Aorta (tissue), 5 donors: ENCODE results near the gene CDH23. TPM values are rescaled to one million over a fixed set of nuclear protein-coding genes. Genes with fewer than 3 reads are reported as not detected.
A peak's percentile ranks its signal among the peaks of the same experiment; 100 is the strongest.

ENCODE experiments used
- ATAC-seq: fragments of 200-7000 bp; cut with Tn5 transposase; one replicate; pipeline ENCODE4 v1.9.1; 2022; ENCODE audit warnings: moderate library complexity; ENCODE audit not compliant: low FRiP score
- DNase-seq, 2 donors: peaks; one replicate each; pipeline ENCODE4 v3.0.0-alpha.2; 2020
- H3K27ac ChIP-seq, 2 donors: one replicate each; pipeline ENCODE4 v1.5.1; 2013; ENCODE audit warnings: low read length in 2 of 2, mild to moderate bottlenecking in 2 of 2, moderate library complexity in 2 of 2, control low read depth in 1 of 2, inconsistent platforms in 1 of 2, low read depth in 1 of 2
- H3K27me3 ChIP-seq, 2 donors: one replicate each; pipeline ENCODE4 v1.6.1; 2013; ENCODE audit warnings: control low read depth in 1 of 2, low read length in 1 of 2, mild to moderate bottlenecking in 1 of 2, moderate library complexity in 1 of 2; ENCODE audit not compliant: insufficient read depth in 2 of 2, control insufficient read depth in 1 of 2
- H3K36me3 ChIP-seq, 2 donors: one replicate each; pipeline ENCODE4 v1.6.1; 2013; ENCODE audit warnings: control low read depth in 1 of 2, low read length in 1 of 2, mild to moderate bottlenecking in 1 of 2; ENCODE audit not compliant: insufficient read depth in 2 of 2, control insufficient read depth in 1 of 2
- H3K4me1 ChIP-seq, 2 donors: one replicate each; pipeline ENCODE4 v1.6.1; 2013; ENCODE audit warnings: low read length in 2 of 2, control low read depth in 1 of 2, mild to moderate bottlenecking in 1 of 2, moderate library complexity in 1 of 2; ENCODE audit not compliant: insufficient read depth in 2 of 2, control insufficient read depth in 1 of 2
- H3K4me3 ChIP-seq, 2 donors: one replicate each; pipeline ENCODE4 v1.5.1; 2013; ENCODE audit warnings: low read length in 2 of 2, control low read depth in 1 of 2, mild to moderate bottlenecking in 1 of 2
- H3K9me3 ChIP-seq: one replicate; pipeline ENCODE4 v1.6.1; 2013; ENCODE audit warnings: mild to moderate bottlenecking, low read length; ENCODE audit not compliant: control insufficient read depth
- WGBS, 2 donors: extraction: QIAGEN DNeasy Blood & Tissue Kit; methylation state at CpG; one replicate each; pipeline ENCODE4 v1.1.7; 2013; 5-methylcytosine and 5-hydroxymethylcytosine counted together
- intact Hi-C, 2 donors: fragments of 100-400 bp; cut with DNase I; formaldehyde crosslinking; loops; one replicate each; pipeline versions ENCODE4 v1.14.2 to v1.15.0; 2022
- polyA plus RNA-seq, 2 donors: library from polyadenylated mRNA; stranded (reverse); fragments of 200-250 nt; gene quantifications; one replicate each; pipeline ENCODE4 v1.2.3, GENCODE V29; 2013
- total RNA-seq, 2 donors: library from RNA; stranded (reverse); fragmentation: NEBNext Ultra II Directional; extraction: Animal tissue kit (Norgen Biotek cat#: 25700); gene quantifications; one replicate each; pipeline ENCODE4 v1.2.1, GENCODE V29; 2021
- donor health status: healthy with polysubstance abuse.
- donor health status: Bipolar disorder and iron deficiency.
- donor health status: DM: no; HTN: no; CAD: no.
- donor health status: DM: no; HTN: no; CAD: no.
- donor health status: DM: yes; HTN: yes; CAD: no.

Gene CDH23
- total and polyA plus RNA-seq, 4 donors = 0.50 to 16.6 (median 7.3) TPM

- H3K27ac ChIP-seq = no peak overlapping the region
- DNase-seq = peak in 1 of 2 donors; percentile 67
- ATAC-seq = no peak
- no peak overlapping the region for H3K4me3 ChIP-seq
- no peaks in the 10 kb centered on the region for H3K4me1 ChIP-seq
- no peaks in the 10 kb centered on the region for H3K27me3 ChIP-seq
- intact Hi-C loops = no loop called here
- no peaks in the 10 kb centered on the region for H3K9me3 ChIP-seq
- no peaks in the 10 kb centered on the region for H3K36me3 ChIP-seq
- 88% methylated on average over 23 of the region's 23 CpGs for WGBS, 2 donors
Measured at GRCh38 chr10:71806704-71807556, 410.2 kb downstream of the CDH23 start.

- ATAC-seq = no peak
- intact Hi-C loops = no loop called here
- WGBS, 2 donors = 91% methylated on average over 21 of the region's 21 CpGs
Measured at GRCh38 chr10:71807557-71808510, 411.1 kb downstream of the CDH23 start.

DNA sequence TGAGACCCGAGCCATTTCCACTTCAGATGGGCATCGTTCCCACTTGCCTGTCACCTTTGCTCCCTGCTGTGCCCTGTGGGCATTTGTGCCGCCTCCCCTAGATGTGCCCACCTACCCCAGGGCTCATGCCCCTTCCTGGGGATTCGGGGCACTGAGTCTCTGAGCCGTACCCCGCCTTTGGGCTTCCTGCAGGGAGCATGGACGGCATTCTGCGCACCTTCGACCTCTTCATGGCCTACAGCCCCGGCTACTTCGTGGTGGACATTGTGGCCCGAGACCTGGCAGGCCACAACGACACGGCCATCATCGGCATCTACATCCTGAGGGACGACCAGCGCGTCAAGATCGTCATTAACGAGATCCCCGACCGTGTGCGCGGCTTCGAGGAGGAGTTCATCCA lies 412.9 kb downstream of the CDH23 start:
- no peak overlapping the region for H3K27ac ChIP-seq
- no peaks in the 10 kb centered on the region for H3K36me3 ChIP-seq
- no peaks in the 10 kb centered on the region for H3K4me1 ChIP-seq
- WGBS, 2 donors = 91% methylated on average over 25 of the region's 25 CpGs
- H3K9me3 ChIP-seq = no peaks in the 10 kb centered on the region
- intact Hi-C loops = loop anchor here (5.0 to 10.0 kb wide), 4 partner anchors 105 to 497 kb away; no protein-coding TSS in a partner anchor
- H3K27me3 ChIP-seq = no peaks in the 10 kb centered on the region
- no peak overlapping the region for H3K4me3 ChIP-seq
- no peak for DNase-seq
- ATAC-seq = no peak

More at GRCh38 chr10:71807557-71808510, 411.1 kb downstream of the CDH23 start:
- peak in 1 of 2 donors; percentile 63 for DNase-seq
- Histone ChIP-seq H3K27ac (no peak overlapping the region), H3K4me3 (no peak overlapping the region), H3K36me3 (no peaks in the 10 kb centered on the region), H3K9me3 (no peaks in the 10 kb centered on the region), H3K4me1 (no peaks in the 10 kb centered on the region), H3K27me3 (no peaks in the 10 kb centered on the region)

DNA sequence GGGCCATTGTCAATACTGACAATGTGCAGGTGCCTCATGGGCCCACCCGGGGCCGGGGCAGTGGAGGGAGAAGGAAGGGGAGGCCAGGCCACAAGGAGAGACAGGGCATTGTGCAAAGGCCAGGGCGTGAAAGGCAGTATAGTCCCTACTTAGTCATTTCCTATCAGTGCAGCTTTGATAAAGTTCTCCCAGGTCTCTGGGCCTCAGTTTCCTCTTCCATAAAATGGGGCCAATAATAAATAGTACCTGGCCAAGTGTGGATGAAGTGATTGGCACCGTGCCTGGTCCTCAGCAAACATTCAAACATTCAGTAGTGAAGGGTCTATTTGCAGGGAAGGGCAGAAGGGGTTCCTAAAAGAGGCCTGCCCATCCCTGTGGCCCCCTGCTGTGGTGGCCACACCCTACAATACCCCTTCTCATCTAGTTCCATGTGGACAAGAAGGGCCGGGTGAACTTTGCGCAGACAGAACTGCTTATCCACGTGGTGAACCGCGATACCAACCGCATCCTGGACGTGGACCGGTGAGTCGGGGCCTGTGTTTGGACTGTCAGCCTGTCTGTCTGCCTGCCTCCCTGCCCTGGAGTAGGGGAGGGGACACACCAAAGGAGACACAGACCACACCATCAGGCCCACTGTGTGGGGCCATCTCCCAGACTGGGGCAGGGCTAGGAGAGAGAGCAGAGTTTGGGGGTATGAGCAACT lies 413.5 kb downstream of the CDH23 start:
- Histone ChIP-seq H3K27ac (no peak overlapping the region), H3K4me3 (no peak overlapping the region), H3K4me1 (no peaks in the 10 kb centered on the region), H3K36me3 (no peaks in the 10 kb centered on the region), H3K9me3 (no peaks in the 10 kb centered on the region), H3K27me3 (no peaks in the 10 kb centered on the region)
- intact Hi-C loops = loop anchor here (5.0 to 10.0 kb wide), 4 partner anchors 105 to 498 kb away; no protein-coding TSS in a partner anchor
- WGBS, 2 donors = 83 to 86% methylated on average over 13 of the region's 13 CpGs
- ATAC-seq (no peak), DNase-seq (no peak)

GRCh38 chr10:71811351-71811750 lies 414.6 kb downstream of the CDH23 start:
- Histone ChIP-seq H3K4me1 (no peaks in the 10 kb centered on the region), H3K9me3 (no peaks in the 10 kb centered on the region), H3K4me3 (no peak overlapping the region), H3K27ac (no peak overlapping the region), H3K36me3 (peaks cover 0 to 1% of the 10 kb centered on the region in 2 donors), H3K27me3 (no peaks in the 10 kb centered on the region)
- 85 to 90% methylated on average over 19 of the region's 19 CpGs for WGBS, 2 donors
- no peak for ATAC-seq
- intact Hi-C loops = loop anchor here (5.0 to 10.0 kb wide), 4 partner anchors 107 to 499 kb away; no protein-coding TSS in a partner anchor
- DNase-seq = no peak

DNA sequence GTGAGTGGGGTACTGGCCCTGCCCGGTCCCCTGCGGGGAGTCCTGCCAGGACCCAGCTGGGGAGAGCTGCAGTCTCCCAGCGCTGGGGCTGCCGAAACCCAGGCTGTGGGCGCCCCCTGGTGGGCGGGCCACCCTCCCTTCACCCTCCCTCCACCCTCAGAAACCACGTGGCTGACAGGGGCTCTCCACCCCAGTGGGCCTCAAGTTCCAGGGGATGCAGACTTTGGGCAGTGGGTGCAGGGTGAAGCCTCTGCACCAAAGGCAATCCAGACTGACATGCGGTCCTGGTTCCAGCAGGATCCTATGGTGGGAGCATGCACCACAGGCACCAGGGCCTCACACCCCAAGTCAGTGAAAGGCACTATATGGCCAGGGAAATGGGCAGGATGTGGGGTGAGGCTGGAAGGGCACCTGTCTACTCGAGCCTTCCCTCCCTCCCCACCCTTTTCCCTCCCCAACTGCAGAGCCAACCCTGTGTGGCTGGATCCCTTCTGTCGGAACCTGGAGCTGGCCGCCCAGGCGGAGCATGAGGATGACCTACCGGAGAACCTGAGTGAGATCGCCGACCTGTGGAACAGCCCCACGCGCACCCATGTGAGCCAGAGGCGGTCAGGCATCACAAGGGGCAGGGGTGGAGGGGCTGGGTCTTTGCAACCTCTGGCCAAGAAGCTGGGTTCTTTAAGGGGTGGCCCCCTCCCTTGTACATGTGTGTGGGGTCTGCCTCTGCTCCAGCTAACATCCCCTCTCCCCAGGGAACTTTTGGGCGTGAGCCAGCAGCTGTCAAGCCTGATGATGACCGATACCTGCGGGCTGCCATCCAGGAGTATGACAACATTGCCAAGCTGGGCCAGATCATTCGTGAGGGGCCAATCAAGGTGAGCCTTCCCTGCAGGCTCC lies 415.5 kb downstream of the CDH23 start:
- H3K27me3 ChIP-seq = no peaks in the 10 kb centered on the region
- no peaks in the 10 kb centered on the region for H3K9me3 ChIP-seq
- no peak overlapping the region for H3K4me3 ChIP-seq
- ATAC-seq = peak; percentile 84
- peaks cover 0 to 6% of the 10 kb centered on the region in 2 donors for H3K36me3 ChIP-seq
- WGBS, 2 donors = 36 to 39% methylated on average over 22 of the region's 22 CpGs
- peak; percentile 80 to 93 for DNase-seq
- no peak overlapping the region for H3K27ac ChIP-seq
- intact Hi-C loops = loop anchor here (5.0 to 10.0 kb wide), 4 partner anchors 107 to 500 kb away; no protein-coding TSS in a partner anchor
- H3K4me1 ChIP-seq = no peaks in the 10 kb centered on the region

- ATAC-seq = no peak
- Histone ChIP-seq H3K27me3 (no peaks in the 10 kb centered on the region), H3K36me3 (peaks cover 0 to 11% of the 10 kb centered on the region in 2 donors), H3K27ac (no peak overlapping the region), H3K4me1 (no peaks in the 10 kb centered on the region), H3K9me3 (no peaks in the 10 kb centered on the region), H3K4me3 (no peak overlapping the region)
- intact Hi-C loops = loop anchor here (5.0 to 10.0 kb wide), 4 partner anchors 108 to 501 kb away; no protein-coding TSS in a partner anchor
- DNase-seq = no peak
- 39 to 42% methylated on average over 11 of the region's 11 CpGs for WGBS, 2 donors
Measured at GRCh38 chr10:71812913-71813590, 416.3 kb downstream of the CDH23 start.
